ENCODE results near the gene NR1I2.

GRCh38 chr3:119864476-119864875 is 82.6 kb downstream of the NR1I2 start:
- TF ChIP-seq POLR2A (IDR thresholded peaks at IDR 0.05): no peak
- TF ChIP-seq, protein P1, sequence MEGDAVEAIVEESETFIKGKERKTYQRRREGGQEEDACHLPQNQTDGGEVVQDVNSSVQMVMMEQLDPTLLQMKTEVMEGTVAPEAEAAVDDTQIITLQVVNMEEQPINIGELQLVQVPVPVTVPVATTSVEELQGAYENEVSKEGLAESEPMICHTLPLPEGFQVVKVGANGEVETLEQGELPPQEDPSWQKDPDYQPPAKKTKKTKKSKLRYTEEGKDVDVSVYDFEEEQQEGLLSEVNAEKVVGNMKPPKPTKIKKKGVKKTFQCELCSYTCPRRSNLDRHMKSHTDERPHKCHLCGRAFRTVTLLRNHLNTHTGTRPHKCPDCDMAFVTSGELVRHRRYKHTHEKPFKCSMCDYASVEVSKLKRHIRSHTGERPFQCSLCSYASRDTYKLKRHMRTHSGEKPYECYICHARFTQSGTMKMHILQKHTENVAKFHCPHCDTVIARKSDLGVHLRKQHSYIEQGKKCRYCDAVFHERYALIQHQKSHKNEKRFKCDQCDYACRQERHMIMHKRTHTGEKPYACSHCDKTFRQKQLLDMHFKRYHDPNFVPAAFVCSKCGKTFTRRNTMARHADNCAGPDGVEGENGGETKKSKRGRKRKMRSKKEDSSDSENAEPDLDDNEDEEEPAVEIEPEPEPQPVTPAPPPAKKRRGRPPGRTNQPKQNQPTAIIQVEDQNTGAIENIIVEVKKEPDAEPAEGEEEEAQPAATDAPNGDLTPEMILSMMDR (IDR thresholded peaks at IDR 0.05): no peak

Measured in tibial nerve (tissue), 3 donors.